Measurements from ENCODE around the gene TMEM187. TPM values are rescaled to one million over a fixed set of nuclear protein-coding genes. Genes with fewer than 3 reads are reported as not detected.
A peak's percentile ranks its signal among the peaks of the same experiment; 100 is the strongest.

TMEM187 gene
- total RNA-seq, 4 donors from 2014 or later, result 3.6 to 6.9 (median 6.1) TPM

DNA sequence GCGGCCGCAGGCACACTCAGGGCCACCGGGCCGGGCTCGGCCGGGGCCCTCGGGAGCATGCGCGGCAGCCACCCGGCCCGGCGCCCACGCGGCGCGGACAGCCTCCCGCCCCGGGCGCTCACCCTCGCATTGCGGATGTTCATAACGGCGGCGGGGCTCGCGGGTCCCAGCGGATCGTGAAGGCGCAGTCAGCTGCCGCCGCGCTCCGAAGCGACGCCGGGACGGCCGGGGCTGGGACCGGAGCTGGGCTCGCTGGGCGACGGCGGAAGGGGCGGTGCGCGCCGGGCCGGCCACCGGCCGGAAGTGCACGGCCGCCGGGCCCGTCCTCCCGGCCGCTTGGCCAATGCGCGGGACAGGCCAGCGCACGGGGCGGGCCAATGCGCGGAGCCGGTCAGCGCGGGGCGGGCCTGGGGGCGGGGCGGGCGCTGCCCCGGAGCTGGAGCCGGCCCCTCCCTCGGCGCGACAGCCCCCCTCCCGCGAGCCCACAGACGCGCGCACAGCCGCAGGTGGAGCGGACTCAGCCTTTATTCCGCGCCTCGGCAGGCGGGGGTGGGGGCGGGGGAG is 37.7 kb upstream of the TMEM187 start, which contains the start of gene NAA10:
Gene NAA10, minus strand, starts transcription at position 276 of the 564 bp plus-strand sequence. Its CDS starts 133 bp downstream, at position 143.
- TF ChIP-seq CTCF (IDR thresholded peaks at IDR 0.05) (no peak), EP300 (IDR thresholded peaks at IDR 0.05) (no peak), POLR2A (IDR thresholded peaks at IDR 0.05; ENCODE audit: low read depth) (no peak), POLR2AphosphoS5 (IDR thresholded peaks at IDR 0.05) (peak in 1 of 2 donors; percentile 50)
- H3K9me3 ChIP-seq, result no peaks in the 10 kb centered on the region
- H3K4me3 ChIP-seq, result peak within 1 kb of the TSS; percentile 68 to 92 (median 72)
- 15% methylated on average over 4 of the region's 87 CpGs for WGBS
- peaks cover 13 to 30% (median 20%) of the 10 kb centered on the region in 4 donors for H3K4me1 ChIP-seq
- no peak for DNase-seq (ENCODE audit: extremely low spot score)
- H3K27ac ChIP-seq (replicated peaks in 1 of 4), result peak within 1 kb of the TSS; percentile 66 to 82 (median 72)
- intact Hi-C loops (cut with DNase I), result no loop called here
- peaks cover 0 to 37% (median 31%) of the 10 kb centered on the region in 4 donors for H3K36me3 ChIP-seq
- no peaks in the 10 kb centered on the region for H3K27me3 ChIP-seq

DNA sequence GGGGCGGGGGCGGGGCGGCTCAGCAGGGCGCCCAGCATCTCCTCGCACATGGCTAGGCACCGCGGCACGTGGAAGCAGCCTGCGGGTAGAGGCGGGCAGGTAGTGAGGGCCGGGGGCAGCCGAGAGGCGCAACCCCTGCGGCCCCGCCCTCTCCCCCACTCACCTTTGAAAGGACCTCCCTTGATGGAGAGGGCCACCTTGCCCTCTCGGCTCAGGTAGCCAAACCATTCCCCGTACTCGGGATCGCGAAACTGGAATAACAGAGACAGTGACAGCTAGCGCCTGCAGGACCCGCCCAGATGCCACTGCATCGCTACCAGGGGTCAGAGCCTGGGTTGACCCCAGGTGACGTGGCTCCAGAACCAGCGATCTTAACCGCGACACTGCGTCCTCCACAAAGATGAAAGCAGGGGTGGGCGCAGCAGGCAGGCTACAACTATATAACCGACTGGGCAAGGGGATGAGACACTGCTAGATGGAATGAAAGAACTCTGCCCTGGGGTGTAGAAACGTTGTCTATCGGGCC is 37.2 kb upstream of the TMEM187 start:
- WGBS, result 34% methylated on average over 24 of the region's 32 CpGs
- no peaks in the 10 kb centered on the region for H3K9me3 ChIP-seq
- peaks cover 0 to 32% (median 27%) of the 10 kb centered on the region in 4 donors for H3K36me3 ChIP-seq
- TF ChIP-seq POLR2A (IDR thresholded peaks at IDR 0.05; ENCODE audit: low read depth) (no peak), POLR2AphosphoS5 (IDR thresholded peaks at IDR 0.05) (no peak), EP300 (IDR thresholded peaks at IDR 0.05) (no peak), CTCF (IDR thresholded peaks at IDR 0.05) (no peak)
- H3K27me3 ChIP-seq, result no peaks in the 10 kb centered on the region
- intact Hi-C loops (cut with DNase I), result no loop called here
- H3K4me1 ChIP-seq, result peaks cover 13 to 30% (median 20%) of the 10 kb centered on the region in 4 donors
- H3K4me3 ChIP-seq, result peak overlapping the region; percentile 68 to 92 (median 72)
- peak overlapping the region; percentile 55 to 82 (median 63) for H3K27ac ChIP-seq (replicated peaks in 1 of 4)
- DNase-seq (ENCODE audit: extremely low spot score), result no peak

DNA sequence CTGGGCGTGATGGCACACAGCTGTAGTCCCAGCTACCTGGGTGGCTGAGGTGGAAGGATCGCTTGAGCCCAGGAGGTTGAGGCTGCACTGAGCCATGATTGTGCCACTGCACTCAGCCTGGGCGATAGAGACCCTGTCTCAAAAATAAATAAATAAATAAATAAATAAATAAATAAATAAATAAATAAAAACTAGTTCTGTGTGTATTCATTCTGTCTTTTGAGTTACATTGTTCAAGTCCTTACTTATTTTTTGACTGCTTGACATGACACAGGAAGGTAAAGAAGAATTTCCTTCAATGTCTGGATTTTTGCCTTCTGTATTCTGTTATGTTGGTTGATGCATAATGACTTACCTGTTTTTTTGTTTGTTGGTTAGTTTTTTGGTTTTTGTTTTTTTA is 35.5 kb upstream of the TMEM187 start:
- Histone ChIP-seq H3K36me3 (peaks cover 0 to 15% (median 10%) of the 10 kb centered on the region in 4 donors), H3K4me1 (peaks cover 13 to 34% (median 20%) of the 10 kb centered on the region in 4 donors), H3K4me3 (no peak overlapping the region), H3K27ac (replicated peaks in 1 of 4) (no peak overlapping the region), H3K9me3 (no peaks in the 10 kb centered on the region), H3K27me3 (no peaks in the 10 kb centered on the region)
- TF ChIP-seq POLR2AphosphoS5 (IDR thresholded peaks at IDR 0.05) (no peak), EP300 (IDR thresholded peaks at IDR 0.05) (no peak)
- DNase-seq (ENCODE audit: extremely low spot score), result no peak
- intact Hi-C loops (cut with DNase I), result no loop called here
- 78% methylated on average over 3 of the region's 3 CpGs for WGBS

DNA sequence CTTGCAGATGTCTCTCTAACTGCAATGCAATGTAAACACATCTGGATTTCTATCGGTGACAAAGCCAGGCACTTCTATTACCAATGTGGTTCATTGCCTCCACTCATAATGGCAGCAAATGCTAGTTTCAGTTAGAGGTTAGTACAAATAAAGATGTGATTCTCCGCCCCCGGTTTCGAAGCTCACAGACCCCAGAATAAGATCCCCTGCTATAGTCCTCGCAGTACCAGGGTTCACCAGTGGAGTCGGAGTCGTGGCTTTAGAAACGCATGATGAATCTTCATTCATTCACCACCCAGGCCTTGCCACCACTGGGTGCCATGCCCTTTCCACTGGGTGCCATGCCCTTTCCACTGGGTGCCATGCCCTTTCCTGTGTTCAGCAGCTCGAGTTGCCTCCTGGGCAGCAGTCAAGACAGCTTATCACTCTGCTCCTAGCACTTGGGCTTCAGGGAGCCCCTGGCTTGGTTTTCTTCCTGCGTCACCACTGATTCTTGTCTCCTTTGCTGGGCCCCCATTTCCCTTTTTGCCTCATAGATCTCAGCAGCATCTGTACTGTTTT is 34.2 kb upstream of the TMEM187 start:
- WGBS, result 80% methylated on average over 10 of the region's 10 CpGs
- intact Hi-C loops (cut with DNase I), result no loop called here
- H3K4me1 ChIP-seq, result peaks cover 13 to 28% (median 17%) of the 10 kb centered on the region in 4 donors
- no peak overlapping the region for H3K4me3 ChIP-seq
- H3K36me3 ChIP-seq, result peaks cover 0 to 3% (median under 1%) of the 10 kb centered on the region in 4 donors
- no peaks in the 10 kb centered on the region for H3K9me3 ChIP-seq
- no peak overlapping the region for H3K27ac ChIP-seq (replicated peaks in 1 of 4)
- no peaks in the 10 kb centered on the region for H3K27me3 ChIP-seq
- no peak for DNase-seq (ENCODE audit: extremely low spot score)
- no peak for TF ChIP-seq POLR2A (IDR thresholded peaks at IDR 0.05; ENCODE audit: low read depth)
- no peak for TF ChIP-seq POLR2AphosphoS5 (IDR thresholded peaks at IDR 0.05)
- TF ChIP-seq EP300 (IDR thresholded peaks at IDR 0.05), result no peak
- no peak for TF ChIP-seq CTCF (IDR thresholded peaks at IDR 0.05)

- no peak for DNase-seq (ENCODE audit: extremely low spot score)
- no peaks in the 10 kb centered on the region for H3K36me3 ChIP-seq
- TF ChIP-seq CTCF (IDR thresholded peaks at IDR 0.05), result no peak
- no peak for TF ChIP-seq EP300 (IDR thresholded peaks at IDR 0.05)
- TF ChIP-seq POLR2AphosphoS5 (IDR thresholded peaks at IDR 0.05), result no peak
- no peak for TF ChIP-seq POLR2A (IDR thresholded peaks at IDR 0.05; ENCODE audit: low read depth)
- intact Hi-C loops (cut with DNase I), result no loop called here
- no peak overlapping the region for H3K4me3 ChIP-seq
- H3K27ac ChIP-seq (replicated peaks in 1 of 4), result no peak overlapping the region
- H3K27me3 ChIP-seq, result no peaks in the 10 kb centered on the region
- peaks cover 3 to 16% (median 14%) of the 10 kb centered on the region in 4 donors for H3K4me1 ChIP-seq
- WGBS, result 72% methylated on average over 7 of the region's 7 CpGs
- H3K9me3 ChIP-seq, result no peaks in the 10 kb centered on the region
Measured at GRCh38 chrX:153939573-153939972, 33.0 kb upstream of the TMEM187 start.
